ENCODE data around the gene NUTM2B.
"Not testable (repeated sequence)": the region's sequence is repeated elsewhere in the genome, so short reads cannot be mapped to it uniquely, and the experiment has no call there.

NUTM2B gene

DNA sequence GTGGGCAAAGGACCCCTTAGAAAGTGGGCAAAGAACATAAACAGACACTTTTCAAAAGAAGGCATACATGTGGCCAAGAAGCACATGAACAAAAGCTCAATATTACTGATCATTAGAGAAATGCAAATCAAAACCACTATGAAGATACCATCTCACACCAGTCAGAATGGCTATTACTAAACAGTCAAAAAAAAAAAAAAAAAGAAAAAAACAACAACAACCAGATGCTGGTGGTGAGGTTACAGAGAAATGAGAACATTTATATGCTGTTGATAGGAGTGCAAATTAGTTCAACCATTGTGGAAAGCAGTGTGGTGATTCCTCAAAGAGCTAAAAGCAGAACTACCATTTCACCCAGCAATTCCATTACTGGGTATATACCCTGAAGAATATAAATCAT lies 50.6 kb downstream of the NUTM2B start:
- DNase-seq, result not testable (repeated sequence)

- not testable (repeated sequence) for DNase-seq
Measured at GRCh38 chr10:79758297-79758993, 55.4 kb downstream of the NUTM2B start.
